Cerebellar cortex (tissue), 1 donor: Measurements from ENCODE around the gene NUDT14.

Experiments
- DNase-seq: peaks from one replicate; pipeline ENCODE4 v3.0.0-alpha.2; 2015; ENCODE audit warnings: low spot score

Gene NUDT14

DNA sequence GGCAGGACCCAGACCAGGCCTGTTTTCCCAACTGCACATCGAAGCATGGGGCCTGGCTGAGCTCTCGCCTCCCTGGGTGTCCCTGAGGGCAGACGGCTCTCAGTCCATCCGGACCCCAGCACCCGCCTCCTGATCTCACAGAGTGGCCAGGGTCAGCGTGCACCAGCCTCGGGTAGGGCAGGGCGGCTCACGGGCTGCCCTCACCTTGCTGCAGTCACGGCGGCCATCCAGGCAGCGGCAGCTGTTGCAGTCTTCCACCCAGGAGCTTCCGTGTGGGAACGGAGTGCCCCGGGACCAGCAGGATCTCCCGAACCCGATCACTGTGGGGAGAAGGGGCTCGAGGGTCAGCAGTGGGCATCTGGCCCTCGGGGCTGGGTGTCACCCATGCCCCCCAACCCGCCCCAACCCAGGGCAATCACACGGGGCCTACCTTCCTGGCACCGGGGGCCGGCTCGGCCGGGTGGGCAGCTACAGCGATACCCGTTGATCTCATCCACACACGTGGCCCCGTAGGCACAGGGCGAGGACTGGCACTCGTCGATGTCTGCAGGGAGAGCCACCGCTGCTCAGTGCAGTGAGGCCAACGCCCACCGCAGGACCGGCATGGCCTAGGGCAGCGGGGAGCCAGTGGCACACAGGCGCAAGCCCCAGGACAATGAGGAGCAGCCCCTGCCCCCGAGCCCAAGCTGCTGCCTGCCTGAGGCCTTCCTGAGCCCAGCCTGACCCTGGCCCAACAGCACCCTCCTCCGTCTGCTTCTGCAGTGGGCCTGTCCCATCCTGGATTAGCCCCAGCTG lies 34.7 kb downstream of the NUDT14 start:
- DNase-seq = no peak

DNA sequence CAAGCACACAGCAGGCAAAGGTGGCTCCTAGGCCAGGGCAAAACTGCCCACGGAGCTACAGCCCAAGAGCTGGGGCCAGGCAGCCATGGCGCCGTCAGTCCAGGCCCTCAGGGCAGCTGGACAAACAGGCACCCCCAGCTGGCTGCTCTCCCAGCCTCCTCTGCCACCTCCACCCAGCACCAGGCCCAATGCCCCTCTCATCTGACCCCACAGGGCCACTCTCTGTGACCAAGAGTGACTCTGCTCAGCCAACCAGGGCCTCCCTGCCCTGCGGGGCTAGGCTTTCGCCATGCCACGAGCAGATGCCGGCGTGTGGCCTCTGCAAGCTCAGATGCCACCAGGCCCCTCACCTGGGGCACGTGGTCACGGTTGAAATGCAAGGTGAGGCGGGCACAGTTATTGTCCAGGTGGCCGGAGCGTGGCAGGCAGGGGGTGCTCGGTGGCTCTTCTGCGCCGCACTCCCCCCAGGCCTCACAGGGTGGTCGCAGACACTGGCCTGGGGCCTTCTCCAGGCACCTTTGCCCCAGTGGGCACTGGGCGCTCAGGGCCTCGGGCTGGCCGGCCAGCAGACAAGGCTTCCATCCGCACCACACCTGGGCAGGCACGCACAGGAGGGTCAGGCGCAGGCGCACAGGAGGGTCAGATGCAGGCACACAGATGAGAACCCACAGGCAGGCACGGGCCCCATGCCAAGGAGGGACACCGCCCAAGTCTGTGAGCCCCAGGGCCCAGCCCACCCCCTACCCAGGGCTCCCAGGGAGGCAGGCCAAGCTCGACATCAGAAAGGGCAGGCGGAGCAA lies 35.5 kb downstream of the NUDT14 start:
- DNase-seq = no peak

DNA sequence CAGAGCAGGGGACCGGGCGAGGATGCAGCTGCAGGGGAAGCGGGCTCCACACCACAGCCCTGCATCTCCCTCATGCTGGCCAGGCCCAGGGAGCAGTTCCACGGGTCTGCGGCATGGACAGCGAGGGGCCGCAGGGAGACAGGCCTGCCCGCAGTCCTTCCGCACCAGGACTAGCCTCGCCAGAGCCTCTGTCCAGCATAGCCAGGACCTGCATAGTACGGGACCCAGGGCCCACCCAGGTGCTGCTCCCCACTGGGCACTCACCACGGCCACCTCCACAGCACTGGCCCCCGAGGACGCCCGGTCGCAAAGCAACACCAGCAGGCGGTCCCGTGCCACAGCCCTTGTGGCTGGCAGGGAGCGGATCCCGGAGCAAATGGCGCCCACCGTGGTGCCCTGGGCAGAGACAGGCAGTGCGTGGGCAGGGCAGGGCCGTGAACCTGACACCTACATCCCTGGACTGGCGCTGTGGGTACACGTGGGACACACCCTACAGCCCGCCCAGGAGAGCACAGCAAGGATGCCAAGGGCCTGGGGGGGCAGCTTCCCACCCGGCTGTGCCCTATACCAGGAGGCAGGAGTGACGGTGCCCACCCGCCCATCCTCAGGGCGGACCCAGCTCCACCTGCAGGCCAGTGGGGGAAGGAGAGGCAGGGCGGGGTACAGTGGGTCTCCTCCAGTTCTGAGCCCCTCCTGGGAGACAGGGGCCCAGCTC lies 36.3 kb downstream of the NUDT14 start:
- no peak for DNase-seq

- DNase-seq = no peak
Observed at GRCh38 chr14:105144026-105144665, 37.0 kb downstream of the NUDT14 start.

DNA sequence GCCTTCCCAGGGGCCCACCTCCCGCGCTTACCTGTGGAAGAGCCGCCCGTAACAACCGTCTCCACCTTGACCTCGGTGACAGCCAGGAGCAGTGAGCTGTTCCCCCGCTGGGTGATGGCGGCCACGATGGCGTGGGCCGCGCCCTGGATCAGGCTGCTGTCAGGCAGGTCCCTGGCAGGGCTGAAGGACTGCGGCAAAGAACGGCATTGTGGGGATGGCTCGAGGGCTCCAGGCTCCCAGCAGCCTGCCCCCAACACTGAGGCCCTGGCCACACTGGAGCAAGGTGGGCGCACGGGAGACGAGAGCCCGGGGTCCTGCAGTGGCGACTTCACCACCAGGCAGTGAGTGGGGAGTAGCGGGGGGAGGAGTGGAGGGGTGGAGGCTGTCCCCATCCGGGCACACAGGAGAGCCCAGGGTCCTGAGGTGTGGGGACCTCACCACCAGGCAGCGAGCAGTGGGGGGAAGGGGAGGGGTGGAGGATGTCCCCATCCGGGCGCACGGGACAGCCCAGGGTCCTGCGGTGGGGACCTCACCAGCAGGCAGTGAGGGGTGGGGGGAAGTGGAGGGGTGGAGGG lies 37.6 kb downstream of the NUDT14 start:
- DNase-seq = no peak

GRCh38 chr14:105142651-105143450 lies 38.3 kb downstream of the NUDT14 start:
- no peak for DNase-seq

GRCh38 chr14:105141486-105142281 lies 39.4 kb downstream of the NUDT14 start:
- no peak for DNase-seq

GRCh38 chr14:105141026-105141425 lies 40.1 kb downstream of the NUDT14 start:
- no peak for DNase-seq

DNA sequence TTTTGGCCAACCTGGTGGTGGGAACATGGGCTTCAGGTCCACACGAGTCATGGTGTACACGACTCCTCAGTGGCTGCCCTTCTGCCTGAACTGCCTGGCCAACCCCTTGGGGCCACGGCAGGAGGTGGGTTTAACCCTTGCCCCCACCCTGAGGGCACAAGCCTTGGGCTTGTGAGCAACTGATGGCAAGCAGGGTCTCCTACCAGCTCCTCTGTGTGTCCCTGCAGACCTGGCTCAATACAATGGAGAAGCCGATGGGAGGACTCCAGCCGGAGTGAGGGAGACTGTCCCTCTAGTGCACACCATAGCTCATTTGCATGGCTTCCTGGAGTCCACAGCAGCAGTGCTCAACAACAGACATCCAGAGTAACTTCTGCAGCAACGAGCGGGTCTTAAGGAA lies 40.5 kb downstream of the NUDT14 start:
- no peak for DNase-seq

GRCh38 chr14:105139831-105140239 lies 41.3 kb downstream of the NUDT14 start:
- DNase-seq = no peak

- DNase-seq = no peak
Observed at GRCh38 chr14:105139212-105139825, 41.8 kb downstream of the NUDT14 start.

GRCh38 chr14:105138551-105139111 lies 42.5 kb downstream of the NUDT14 start:
- DNase-seq = no peak

DNA sequence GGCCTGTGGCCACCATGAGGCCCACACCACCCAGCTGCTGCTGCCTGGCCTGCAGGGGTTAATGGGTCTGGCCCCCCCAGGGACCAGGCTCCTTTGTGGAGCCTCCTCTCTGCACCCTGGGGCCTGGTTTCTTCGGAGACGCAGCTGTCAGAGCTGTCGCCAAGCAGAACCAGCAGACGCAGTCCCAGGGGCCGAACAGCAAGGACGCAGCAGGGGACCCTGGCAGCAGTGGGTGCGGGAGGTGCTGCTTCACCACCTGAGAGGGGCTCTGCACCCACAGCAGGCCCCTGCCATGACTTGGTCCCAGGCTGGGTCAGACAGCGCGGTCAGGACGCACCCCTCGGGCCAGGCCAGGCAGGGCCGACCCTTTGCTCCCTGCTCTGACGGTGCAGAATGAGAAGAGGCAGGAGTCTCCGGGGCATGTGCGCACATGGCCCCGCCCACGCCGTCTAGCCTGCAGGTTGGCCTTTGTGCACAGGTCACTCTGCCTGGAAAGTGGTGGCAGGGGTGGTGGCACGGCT lies 43.0 kb downstream of the NUDT14 start:
- DNase-seq = no peak

- DNase-seq = no peak
Observed at GRCh38 chr14:105137481-105138020, 43.6 kb downstream of the NUDT14 start.

- no peak for DNase-seq
Observed at GRCh38 chr14:105136401-105137322, 44.5 kb downstream of the NUDT14 start.

GRCh38 chr14:105135700-105136395 lies 45.3 kb downstream of the NUDT14 start:
- DNase-seq = no peak
